AG08396 (cell line): ENCODE data around the gene FOXD4L1.
"Not testable (repeated sequence)": the region's sequence is repeated elsewhere in the genome, so short reads cannot be mapped to it uniquely, and the experiment has no call there.

ENCODE experiments used
- DNase-seq: peaks from one replicate; pipeline ENCODE4 v3.0.0; 2012; ENCODE audit warnings: low spot score, mixed read lengths

The FOXD4L1 gene

DNA sequence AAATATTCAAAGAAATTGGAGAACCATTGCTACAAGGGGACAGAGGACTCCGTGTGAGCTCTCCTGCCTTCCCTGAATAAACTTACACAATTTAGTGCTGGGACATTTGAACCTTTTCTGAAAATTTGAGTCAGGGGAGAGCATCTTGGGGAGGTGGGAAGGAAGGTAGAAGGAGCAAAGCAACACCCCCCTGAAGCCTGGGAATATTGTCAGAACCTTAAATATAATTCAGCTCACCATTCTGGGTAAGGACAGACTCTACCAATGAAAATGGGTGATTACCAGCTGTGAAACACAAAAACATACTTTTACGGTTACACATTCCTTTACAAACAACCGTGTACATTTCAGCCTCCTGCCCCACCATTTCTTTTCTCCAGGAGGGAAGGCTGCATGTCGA, at the start of gene FOXD4L1:
Gene FOXD4L1, plus strand, starts transcription at position 301 of the 400 bp plus-strand sequence. CDS start 592 bp downstream, outside the sequence.
- DNase-seq, result not testable (repeated sequence)

DNA sequence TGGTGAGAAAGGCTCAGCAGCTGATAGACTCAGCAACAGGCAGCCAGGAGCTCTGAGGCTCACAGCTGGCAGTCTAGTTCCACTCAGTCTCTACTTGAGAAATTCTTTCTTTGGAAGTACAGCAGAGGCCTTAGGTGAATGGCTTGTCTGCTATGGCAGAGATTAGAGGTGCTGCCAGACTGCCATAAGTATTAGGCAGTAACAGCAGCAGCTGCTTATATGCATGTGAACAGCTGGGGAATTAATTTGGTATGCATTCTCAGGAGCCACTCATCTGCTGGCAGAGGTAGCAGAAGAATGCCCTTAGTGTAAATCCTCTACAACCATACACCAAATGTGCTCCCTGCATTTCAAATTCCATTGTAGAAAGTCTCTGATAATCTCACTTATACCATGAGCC, 32.7 kb upstream of the FOXD4L1 start:
- DNase-seq, result not testable (repeated sequence)

DNA sequence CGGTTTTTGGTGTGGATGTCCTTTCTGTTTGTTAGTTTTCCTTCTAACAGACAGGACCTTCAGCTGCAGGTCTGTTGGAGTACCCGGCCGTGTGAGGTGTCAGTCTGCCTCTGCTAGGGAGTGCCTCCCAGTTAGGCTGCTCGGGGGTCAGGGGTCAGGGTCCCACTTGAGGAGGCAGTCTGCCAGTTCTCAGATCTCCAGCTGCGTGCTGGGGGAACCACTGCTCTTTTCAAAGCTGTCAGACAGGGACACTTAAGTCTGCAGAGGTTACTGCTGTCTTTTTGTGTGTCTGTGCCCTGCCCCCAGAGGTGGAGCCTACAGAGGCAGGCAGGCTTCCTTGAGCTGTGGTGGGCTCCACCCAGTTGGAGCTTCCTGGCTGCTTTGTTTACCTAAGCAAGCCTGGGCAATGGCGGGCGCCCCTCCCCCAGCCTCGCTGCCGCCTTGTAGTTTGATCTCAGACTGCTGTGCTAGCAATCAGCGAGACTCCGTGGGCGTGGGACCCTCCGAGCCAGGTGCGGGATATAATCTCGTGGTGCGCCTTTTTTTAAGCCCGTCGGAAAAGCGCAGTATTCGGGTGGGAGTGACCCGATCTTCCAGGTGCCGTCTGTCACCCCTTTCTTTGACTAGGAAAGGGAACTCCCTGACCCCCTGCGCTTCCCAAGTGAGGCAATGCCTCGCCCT, 21.6 kb upstream of the FOXD4L1 start:
- not testable (repeated sequence) for DNase-seq

DNA sequence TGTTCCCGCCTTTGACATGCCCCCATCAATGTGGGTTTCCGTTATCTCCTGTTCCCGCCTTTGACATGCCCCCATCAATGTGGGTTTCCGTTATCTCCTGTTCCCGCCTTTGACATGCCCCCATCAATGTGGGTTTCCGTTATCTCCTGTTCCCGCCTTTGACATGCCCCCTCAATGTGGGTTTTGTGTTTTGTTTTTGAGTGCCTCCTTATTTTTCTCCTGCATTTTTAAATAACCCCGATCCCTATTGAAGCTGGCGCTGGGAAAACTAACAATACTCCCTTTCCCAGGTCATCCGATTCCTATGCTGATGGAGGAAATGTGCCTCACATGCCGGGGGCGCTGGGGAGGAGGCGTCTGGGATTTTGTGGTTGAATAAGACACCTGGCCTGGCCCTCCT, 1.9 kb upstream of the FOXD4L1 start:
- not testable (repeated sequence) for DNase-seq

DNA sequence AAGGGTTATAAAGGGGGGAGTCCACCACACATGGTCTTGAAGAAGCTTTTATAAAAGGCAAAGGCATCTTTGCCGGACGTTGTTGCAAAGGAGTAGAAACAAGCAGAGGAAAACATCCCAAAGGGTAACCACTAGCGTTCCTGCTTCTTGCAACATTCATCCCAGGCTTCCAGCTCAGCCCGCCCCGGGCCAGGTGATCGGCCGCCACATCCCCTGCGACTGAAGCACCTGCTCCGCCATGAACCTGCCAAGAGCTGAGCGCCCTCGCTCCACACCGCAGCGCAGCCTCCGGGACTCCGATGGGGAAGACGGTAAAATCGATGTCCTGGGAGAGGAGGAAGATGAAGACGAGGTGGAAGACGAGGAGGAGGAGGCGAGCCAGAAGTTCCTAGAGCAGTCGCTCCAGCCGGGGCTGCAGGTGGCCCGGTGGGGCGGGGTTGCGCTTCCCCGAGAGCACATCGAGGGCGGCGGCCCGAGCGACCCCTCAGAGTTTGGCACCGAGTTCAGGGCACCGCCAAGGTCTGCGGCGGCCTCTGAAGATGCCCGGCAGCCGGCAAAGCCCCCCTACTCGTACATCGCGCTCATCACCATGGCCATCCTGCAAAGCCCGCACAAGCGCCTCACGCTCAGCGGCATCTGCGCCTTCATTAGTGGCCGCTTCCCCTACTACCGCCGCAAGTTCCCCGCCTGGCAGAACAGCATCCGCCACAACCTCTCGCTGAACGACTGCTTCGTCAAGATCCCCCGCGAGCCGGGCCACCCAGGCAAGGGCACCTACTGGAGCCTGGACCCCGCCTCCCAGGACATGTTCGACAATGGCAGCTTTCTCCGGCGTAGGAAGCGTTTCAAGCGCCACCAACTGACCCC, 787 bp downstream of the FOXD4L1 start:
- not testable (repeated sequence) for DNase-seq

DNA sequence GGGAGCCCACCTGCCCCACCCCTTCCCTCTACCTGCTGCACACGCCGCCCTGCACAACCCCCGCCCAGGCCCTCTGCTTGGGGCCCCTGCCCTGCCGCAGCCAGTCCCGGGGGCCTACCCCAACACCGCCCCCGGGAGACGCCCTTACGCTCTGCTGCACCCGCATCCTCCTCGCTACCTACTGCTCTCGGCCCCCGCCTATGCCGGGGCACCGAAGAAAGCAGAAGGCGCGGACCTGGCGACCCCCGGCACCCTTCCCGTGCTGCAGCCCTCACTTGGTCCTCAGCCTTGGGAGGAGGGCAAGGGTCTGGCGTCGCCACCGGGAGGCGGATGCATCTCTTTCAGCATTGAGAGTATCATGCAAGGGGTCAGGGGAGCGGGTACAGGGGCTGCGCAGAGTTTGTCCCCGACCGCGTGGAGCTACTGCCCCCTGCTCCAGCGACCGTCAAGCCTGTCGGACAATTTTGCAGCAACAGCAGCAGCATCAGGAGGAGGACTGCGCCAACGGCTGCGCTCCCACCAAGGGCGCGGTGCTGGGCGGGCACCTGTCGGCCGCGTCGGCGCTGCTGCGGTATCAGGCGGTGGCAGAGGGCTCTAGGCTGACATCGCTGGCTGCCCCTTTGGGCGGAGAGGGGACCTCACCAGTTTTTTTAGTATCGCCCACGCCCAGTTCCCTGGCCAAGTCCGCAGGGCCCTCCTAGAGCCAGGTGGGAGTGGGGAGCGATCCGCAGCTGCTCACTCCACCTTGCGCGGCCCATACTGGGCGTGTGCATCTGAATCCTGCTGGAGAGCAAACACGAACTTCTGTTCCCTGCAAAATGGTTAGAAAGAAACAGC, 1.6 kb downstream of the FOXD4L1 start:
- not testable (repeated sequence) for DNase-seq

DNA sequence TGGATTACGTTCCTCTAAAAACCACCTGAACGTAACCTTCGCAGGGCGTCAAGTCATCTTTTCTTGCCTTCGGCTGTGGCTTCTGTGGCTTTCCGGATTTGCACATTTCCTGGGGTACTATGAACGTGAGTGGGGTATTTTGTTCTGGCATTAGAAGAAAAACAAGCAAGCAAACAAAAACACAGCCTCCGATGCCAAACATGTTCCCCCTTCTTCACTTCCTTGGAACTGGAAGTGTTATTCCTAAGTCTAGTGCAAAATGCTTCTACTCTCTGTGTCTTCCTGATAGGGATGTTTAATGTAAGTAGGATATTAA, 2.2 kb downstream of the FOXD4L1 start:
- peak; percentile 1 for DNase-seq

DNA sequence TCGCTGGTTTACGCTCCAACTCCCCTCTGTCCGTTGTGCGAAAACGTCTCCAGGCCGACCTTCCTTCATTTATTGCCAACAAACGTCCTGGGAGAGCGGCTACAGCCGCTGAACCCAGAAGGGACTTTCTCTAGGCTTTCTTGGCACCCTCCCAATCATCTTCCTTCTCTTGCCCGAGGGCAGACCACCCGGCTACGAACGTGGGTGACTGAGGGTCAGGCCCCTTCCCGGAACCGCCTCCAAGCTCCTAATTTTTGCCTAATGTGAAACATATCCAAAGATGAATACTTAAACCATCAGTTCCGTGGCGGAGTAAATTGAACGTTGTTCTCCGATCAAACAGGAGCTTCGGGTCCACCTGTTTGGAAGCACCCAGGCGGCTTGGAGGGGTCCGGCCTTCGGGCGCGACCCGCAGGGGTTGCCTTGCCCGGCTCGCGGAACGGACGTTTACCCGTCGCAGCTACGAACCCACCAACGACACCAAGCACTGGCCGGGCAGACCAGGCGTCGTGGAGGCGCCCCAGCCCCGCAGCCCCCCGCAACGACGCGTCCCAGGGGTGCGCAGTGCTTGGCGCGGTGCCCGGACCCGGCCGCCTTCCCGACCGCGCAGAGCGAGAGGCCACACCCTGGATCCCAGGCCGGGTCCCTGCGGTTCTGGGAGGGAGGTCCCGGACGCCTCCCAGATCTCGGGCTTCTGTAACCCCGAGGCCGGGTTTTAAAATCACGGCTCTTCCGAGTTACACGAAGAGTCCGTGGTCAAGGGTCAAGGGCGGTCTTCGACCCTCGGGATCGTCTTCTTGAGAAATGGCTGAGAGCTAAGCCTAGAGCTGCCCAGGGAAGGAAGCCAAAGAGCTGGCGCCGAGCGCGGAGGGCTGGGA, 4.0 kb downstream of the FOXD4L1 start:
- peak; percentile 4 for DNase-seq

DNA sequence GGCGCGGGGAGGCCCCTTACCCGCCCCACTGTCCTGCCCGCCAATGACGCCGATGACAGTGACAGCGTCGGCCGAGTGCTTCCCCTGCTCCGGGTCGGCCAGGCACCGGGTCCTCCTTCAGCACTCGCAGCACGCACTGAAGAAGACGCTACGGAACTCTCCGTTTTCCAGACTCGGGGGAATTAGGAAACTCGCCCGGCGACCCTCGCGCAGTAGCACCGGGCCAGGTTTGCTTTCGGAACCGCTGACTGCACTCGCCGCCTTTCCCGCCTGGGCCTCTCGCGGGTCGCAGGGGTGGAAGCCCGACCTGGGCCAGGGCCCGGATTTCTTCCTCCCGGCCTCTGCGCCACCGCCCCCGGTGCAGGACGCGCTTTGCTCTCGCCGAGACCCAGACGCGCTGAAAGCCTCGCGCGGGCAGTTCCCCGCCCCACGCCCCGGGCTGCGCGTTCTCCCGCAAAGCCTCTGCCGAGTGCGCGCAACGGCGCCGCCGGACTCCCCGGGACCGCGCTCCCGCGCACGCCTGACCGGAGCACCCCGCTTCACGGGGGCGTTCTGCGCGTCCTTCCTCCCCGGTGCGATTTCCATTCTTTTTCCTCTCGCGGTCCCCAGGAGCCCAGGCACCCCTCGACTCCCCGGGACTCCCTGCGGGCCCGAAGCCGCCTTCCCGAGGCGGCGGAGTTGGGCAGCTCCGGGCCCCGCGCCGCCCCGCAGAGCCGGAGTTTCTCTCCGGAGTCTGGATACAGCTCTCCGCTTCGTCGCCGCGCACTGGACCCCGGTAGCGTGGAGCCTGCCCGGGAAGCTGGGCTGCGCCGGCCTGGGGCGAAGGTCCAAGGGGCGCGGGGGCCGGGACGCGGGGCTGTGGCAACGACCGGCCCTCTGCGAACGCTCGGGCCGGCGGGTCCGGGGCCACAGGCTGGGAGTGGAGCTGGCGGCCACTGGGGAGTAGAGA, 4.9 kb downstream of the FOXD4L1 start:
- peak; percentile 20 for DNase-seq

DNA sequence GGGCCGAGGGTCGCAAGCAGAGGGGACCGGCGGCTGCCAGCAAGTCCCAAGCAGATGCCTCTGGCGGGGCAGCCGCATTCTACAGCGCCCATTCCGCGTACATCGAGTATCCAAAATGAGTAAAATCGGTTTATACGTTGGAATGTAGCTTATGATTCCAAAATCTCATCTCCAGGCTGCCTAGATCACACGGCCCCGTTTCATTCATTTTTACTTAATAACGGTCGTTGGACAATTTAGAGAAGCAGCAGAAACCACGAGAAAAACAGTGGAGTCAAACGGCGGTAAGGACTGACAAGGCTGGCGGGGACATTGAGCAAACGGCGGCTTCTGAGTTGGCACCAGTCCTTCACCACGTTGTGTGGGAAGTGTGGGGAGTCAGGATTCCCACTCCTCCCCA, 5.6 kb downstream of the FOXD4L1 start:
- not testable (repeated sequence) for DNase-seq

DNA sequence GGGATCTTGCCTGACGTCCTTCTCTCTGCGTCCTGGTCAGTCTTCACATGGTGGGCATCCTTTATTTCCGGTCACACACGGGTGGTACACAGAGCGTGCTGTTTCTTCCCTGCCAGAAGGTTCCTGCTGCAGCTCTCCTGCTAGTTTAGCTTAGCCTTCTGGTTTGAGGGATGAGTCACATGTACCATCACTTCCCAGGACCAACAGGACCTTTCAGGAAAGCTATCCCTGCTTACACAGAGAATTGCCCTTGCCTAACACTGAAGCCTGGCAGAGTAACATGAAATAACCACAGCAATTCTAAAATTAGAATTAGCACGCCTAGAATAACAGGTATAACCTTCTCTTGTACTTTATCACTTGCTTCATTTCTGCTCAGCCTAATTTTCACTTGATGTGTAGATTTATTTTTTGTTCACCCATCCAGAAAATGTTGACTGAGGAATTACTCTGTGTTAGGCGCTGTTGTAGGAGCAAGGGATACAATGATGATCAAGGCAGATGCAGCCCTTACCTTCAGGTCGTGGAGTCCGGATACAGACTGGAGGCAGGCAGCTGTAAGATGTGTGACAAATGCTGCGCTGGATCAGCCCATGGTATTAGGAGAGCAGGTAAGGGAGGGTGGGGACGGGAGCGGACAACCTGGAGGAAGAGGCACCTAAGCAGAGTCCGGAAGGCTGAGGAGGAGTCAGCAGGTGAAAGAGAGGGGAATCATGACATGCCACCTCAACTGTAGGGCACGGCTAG, 9.1 kb downstream of the FOXD4L1 start:
- not testable (repeated sequence) for DNase-seq

DNA sequence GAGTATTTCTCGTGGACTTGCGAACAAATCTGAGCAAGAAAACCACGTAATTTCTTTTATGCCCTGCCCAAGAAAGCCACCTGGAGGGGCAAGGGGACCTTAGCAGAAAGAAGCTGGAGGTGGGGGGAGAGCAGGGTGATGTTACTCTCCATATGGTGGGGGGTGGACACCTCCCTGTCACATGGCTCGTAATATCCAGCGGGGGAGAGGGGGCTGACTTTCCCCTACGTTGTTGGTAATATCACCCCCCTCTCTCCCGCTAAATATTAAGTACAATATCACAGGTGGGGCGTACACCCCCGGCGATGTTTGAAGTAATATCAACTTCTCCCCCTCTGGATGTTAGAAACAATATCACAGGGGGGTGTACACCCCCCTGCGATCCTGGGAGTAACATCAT, 9.7 kb downstream of the FOXD4L1 start:
- not testable (repeated sequence) for DNase-seq

DNA sequence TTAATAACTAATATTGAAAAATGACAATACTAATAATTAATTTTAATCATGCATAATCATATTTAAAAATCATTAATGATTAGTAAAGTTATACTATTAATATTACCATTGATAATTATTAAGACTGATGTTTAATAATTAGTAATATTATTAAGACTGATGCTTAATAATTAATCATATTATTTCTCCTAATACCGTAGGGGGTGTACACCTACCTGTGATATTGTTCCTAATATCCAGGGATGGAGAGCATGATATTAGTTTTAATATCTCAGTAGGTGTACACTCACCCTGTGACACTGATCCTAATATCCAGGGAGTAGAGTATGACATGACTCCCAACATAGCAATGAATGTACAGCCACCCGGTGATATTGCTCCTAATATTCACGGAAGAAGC, 12.4 kb downstream of the FOXD4L1 start:
- not testable (repeated sequence) for DNase-seq

DNA sequence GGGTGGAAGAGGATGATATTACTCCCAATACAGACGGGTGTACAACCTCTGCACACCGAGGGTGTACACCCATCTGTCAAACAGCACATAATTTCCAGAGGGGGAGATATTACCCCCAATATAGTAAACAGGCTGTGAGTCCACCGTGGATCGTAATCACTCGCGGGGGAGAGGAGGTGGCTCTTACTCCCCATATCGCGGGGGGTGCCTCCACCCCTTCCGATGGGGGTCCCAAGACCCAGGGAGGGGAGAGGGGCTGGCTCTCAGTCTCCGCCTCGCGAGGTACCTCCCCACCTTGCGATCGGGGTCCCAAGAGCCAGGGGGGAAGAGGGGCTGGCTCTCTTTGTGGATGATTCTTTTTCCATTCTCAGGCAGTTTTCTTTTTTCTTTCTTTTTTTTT, 13.4 kb downstream of the FOXD4L1 start:
- not testable (repeated sequence) for DNase-seq

DNA sequence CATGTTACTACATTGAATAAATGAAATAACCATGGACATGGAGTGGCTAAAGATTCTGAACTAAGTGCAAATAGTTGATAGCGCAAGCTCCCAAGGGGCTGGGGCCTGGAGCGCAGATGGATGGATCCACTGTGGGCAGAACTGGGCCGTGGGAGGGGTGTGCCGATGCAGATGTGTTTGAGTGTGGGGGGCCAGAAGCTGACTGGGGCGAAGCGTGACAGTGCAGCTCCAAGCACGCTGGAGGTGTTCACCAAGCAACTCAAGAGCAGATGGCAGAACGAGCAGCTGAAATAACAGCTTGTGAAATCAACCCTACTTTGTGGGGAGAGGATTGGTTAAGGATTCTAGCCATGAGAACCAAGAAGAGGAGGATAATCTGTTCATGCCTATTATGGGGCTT, 17.0 kb downstream of the FOXD4L1 start:
- DNase-seq, result not testable (repeated sequence)

DNA sequence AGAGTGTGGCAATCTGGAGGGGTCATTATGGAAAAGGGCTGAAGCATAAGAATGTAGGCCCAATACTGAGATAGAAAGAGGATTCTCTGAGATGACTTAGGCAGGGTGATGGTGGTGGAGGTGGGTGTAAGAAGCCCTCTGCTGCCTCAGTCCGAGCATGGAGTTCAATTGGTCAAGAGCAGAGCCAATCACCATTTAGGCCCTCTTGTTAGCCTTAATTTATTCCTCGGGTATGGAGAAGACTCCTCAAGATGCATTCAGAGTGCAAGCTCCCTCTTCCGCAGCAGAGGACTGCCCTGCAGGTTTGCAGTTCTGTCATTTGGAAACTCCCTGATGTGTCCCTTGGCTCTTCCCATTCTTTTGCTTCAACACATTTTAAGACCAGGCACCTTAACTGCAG, 17.5 kb downstream of the FOXD4L1 start:
- DNase-seq, result not testable (repeated sequence)

DNA sequence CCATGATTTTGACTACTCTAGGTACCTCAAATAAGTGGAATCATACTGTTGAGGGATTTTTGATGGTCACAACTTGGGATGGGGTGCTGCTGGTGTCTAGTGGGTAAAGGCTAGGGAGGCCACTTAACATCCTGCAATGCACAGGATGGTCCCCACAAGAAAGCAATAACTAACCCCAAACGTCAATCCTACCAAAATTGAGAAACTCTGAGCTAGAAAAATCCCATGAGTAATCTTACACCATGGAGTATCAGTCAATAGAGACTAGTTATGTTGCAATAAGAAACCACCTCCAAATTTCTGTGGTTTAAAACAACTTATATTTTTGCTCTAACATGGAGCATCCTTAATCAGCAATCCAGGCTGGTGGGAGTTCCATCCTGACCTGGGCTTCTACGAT, 18.6 kb downstream of the FOXD4L1 start:
- DNase-seq, result not testable (repeated sequence)

DNA sequence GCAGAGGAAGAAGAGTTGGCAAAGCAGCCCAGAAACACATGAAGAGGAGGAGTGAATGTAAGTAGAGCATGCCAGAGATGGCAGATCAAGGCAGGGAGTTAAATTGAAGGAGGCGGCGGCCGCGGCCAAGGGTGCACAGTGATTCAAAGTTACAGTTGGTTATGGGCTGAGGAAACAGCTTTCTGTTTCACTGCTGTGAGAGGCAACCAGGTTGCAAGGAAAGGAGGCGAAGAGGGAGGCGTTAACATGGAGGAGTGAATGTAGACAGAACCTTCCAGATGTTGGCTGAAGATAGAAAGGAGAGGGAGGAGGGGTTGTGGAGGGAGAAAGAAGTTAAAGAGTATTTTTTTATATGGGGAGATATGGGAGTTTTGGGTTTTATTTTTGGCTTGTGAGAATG, 22.4 kb downstream of the FOXD4L1 start:
- DNase-seq, result not testable (repeated sequence)

DNA sequence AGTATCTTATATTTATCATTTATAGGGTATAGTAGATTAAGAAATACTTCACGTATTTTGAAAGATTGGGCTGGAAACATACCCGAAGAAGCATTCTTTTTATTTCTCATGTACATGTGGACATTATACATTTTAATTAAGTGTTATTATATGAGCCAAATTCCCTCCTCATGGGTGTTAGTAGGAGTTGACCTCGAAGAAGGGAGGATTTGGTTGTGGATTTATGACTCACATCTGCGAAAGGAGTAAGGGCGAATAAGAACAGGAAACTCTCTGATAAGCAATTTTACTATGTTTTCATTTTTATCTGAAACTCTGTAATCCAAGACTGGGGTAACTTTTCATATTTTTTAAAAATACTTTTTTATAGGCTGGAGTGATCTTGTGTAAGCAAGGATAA, 23.0 kb downstream of the FOXD4L1 start:
- DNase-seq, result not testable (repeated sequence)
